GM21381 (cell line): ENCODE data around the gene GNG7.
A peak's percentile ranks its signal among the peaks of the same experiment; 100 is the strongest.
"Not testable (repeated sequence)": the region's sequence is repeated elsewhere in the genome, so short reads cannot be mapped to it uniquely, and the experiment has no call there.

ENCODE experiments used
- ATAC-seq: cut with Tn5 transposase; IDR thresholded peaks from one replicate; pipeline ENCODE4 v1.9.1; 2021; ENCODE audit warnings: mild to moderate bottlenecking, moderate library complexity; ENCODE audit not compliant: unreplicated experiment

Gene GNG7

GRCh38 chr19:2678044-2678671, 24.3 kb downstream of the GNG7 start:
- ATAC-seq = no peak

- no peak for ATAC-seq
Measured at GRCh38 chr19:2676823-2677222, 25.7 kb downstream of the GNG7 start.

GRCh38 chr19:2675892-2676291, 26.6 kb downstream of the GNG7 start:
- ATAC-seq = no peak

GRCh38 chr19:2670217-2670616, 32.3 kb downstream of the GNG7 start:
- no peak for ATAC-seq

- ATAC-seq = no peak
Measured at GRCh38 chr19:2668175-2668763, 34.2 kb downstream of the GNG7 start.

GRCh38 chr19:2667349-2667748, 35.1 kb downstream of the GNG7 start:
- ATAC-seq = not testable (repeated sequence)

GRCh38 chr19:2666344-2666994, 36.0 kb downstream of the GNG7 start:
- no peak for ATAC-seq

GRCh38 chr19:2665103-2665502, 37.4 kb downstream of the GNG7 start:
- ATAC-seq = no peak

GRCh38 chr19:2663920-2664571, 38.4 kb downstream of the GNG7 start:
- peak; percentile 65 for ATAC-seq

- no peak for ATAC-seq
Measured at GRCh38 chr19:2661615-2662014, 40.9 kb downstream of the GNG7 start.

GRCh38 chr19:2659856-2660432, 42.5 kb downstream of the GNG7 start:
- no peak for ATAC-seq

- ATAC-seq = no peak
Measured at GRCh38 chr19:2656533-2656932, 46.0 kb downstream of the GNG7 start.

- ATAC-seq = no peak
Measured at GRCh38 chr19:2653710-2654707, 48.5 kb downstream of the GNG7 start.

GRCh38 chr19:2653218-2653617, 49.3 kb downstream of the GNG7 start:
- no peak for ATAC-seq

- no peak for ATAC-seq
Measured at GRCh38 chr19:2652504-2653099, 49.9 kb downstream of the GNG7 start.

- ATAC-seq = not testable (repeated sequence)
Measured at GRCh38 chr19:2651002-2651733, 51.3 kb downstream of the GNG7 start.

- no peak for ATAC-seq
Measured at GRCh38 chr19:2650515-2650914, 52.0 kb downstream of the GNG7 start.

GRCh38 chr19:2648528-2648937, 54.0 kb downstream of the GNG7 start:
- no peak for ATAC-seq

GRCh38 chr19:2648099-2648498, 54.4 kb downstream of the GNG7 start:
- no peak for ATAC-seq
